Measurements from ENCODE around the gene TTLL10. TPM values are rescaled to one million over a fixed set of nuclear protein-coding genes. Genes with fewer than 3 reads are reported as not detected.

The TTLL10 gene
- total RNA-seq, 4 donors from 2014 or later, result 0.40 to 0.48 TPM; not detected in 2

DNA sequence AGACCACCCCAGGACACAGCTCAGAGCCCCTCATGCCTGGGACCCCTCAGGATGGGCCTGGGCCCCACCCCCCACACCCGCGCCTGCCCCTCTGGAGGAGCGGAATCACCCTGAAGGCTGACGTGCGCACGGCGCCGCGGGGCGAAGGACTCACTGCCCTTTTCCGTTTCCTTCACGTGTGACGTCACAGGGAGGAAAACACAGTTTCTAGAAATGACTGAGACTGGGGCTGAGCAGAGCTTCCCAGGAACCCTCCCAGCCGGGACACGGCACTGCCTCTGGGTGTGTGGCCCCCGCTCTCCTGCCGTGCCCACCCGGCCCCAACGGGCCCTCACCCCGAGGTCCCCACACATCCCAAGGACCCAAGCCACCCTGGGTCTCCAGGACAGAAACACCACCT is 45.7 kb downstream of the TTLL10 start:
- Histone ChIP-seq H3K4me1 (peaks cover 0 to 7% (median 4%) of the 10 kb centered on the region in 4 donors), H3K27ac (no peak overlapping the region), H3K27me3 (no peaks in the 10 kb centered on the region), H3K9me3 (no peaks in the 10 kb centered on the region), H3K4me3 (no peak overlapping the region), H3K36me3 (peaks cover 0 to 50% (median 13%) of the 10 kb centered on the region in 4 donors)
- no peak for DNase-seq
- intact Hi-C loops (cut with DNase I; ENCODE audit: low total_unique reads) (no loop called here), in situ Hi-C loops (cut with MboI; ENCODE audit: low pct_ligation_motif_present in 1 of 4, low pct_unique_long_range_greater_than_20kb in 1 of 4, low sequenced_read_pairs in 3 of 4) (no loop called here)
- WGBS, 2 donors (ENCODE audit: low coverage in 1 of 2), result 89% methylated on average over 20 of the region's 20 CpGs; no CpG with 5 or more reads in 1 of the 2 donors
- TF ChIP-seq, protein P1, sequence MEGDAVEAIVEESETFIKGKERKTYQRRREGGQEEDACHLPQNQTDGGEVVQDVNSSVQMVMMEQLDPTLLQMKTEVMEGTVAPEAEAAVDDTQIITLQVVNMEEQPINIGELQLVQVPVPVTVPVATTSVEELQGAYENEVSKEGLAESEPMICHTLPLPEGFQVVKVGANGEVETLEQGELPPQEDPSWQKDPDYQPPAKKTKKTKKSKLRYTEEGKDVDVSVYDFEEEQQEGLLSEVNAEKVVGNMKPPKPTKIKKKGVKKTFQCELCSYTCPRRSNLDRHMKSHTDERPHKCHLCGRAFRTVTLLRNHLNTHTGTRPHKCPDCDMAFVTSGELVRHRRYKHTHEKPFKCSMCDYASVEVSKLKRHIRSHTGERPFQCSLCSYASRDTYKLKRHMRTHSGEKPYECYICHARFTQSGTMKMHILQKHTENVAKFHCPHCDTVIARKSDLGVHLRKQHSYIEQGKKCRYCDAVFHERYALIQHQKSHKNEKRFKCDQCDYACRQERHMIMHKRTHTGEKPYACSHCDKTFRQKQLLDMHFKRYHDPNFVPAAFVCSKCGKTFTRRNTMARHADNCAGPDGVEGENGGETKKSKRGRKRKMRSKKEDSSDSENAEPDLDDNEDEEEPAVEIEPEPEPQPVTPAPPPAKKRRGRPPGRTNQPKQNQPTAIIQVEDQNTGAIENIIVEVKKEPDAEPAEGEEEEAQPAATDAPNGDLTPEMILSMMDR (IDR thresholded peaks at IDR 0.05), result no peak
- no peak for TF ChIP-seq POLR2A (IDR thresholded peaks at IDR 0.05)

DNA sequence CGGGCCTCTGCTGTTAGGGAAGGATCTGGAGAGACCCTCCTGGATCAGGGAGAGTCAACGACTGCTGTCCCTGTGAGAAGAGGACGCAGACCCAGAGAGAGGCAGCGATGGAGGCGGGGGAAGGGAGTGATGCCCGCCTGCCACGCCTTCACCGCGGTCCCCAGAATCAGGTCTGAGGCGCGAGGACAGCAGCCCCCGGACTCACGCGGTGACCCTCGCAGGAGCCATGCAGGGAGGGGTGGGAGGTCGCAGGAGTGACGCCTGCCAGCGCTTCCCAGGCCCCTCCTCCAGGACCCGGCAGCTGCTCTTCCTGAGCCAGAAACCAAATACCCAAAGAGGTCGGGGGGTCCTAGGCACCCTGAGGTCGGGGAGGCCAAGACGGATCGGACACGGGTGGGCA is 46.5 kb downstream of the TTLL10 start:
- H3K9me3 ChIP-seq, result no peaks in the 10 kb centered on the region
- peaks cover 0 to 50% (median 13%) of the 10 kb centered on the region in 4 donors for H3K36me3 ChIP-seq
- TF ChIP-seq POLR2AphosphoS5 (IDR thresholded peaks at IDR 0.05) (no peak), EP300 (IDR thresholded peaks at IDR 0.05; ENCODE audit: low read depth) (no peak), POLR2A (IDR thresholded peaks at IDR 0.05) (no peak)
- TF ChIP-seq, protein P1 (IDR thresholded peaks at IDR 0.05), result no peak
- DNase-seq, result no peak
- peaks cover 0 to 6% (median under 1%) of the 10 kb centered on the region in 4 donors for H3K4me1 ChIP-seq
- no peaks in the 10 kb centered on the region for H3K27me3 ChIP-seq
- no peak overlapping the region for H3K27ac ChIP-seq
- 91 to 100% methylated on average over 1 to 23 of the region's 24 CpGs for WGBS, 2 donors (ENCODE audit: low coverage in 1 of 2)
- in situ Hi-C loops (cut with MboI; ENCODE audit: low pct_ligation_motif_present in 1 of 4, low pct_unique_long_range_greater_than_20kb in 1 of 4, low sequenced_read_pairs in 3 of 4) (no loop called here), intact Hi-C loops (cut with DNase I; ENCODE audit: low total_unique reads) (loop anchor here (10.0 kb wide), 1 partner anchor 65 kb away; no protein-coding TSS in a partner anchor)
- H3K4me3 ChIP-seq, result no peak overlapping the region

DNA sequence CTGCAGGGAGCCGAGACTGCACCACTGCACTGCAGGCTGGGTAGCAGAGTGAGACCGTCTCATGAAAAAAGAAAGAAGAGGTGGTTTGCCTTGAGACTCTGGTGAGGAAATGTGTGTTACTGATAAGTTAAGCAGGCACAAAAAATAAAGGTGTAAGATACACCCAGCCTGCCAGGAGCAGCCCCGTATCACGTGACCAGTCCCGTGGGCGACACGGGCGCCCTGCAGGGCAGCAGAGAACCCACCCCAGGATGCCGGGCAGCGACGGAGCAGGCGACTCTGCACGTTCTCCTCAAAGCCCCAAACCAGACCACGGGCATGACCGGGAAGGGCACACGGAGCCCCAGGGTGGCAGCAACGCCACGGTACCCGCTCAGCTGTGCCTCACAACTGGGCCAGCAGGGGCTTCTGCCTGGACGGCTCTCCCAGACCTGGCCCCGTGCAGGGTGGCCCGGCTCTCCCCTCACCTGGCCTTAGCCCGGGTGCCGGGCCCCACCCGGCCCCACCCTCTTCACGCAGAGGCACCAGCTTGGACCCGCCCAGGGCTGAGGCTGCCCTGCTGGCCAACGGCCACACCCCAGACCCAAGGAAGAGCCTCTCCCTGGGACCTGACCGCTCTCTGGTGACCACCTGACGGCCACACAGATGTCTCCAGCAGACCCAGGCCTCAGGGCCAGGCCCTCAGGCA is 48.4 kb downstream of the TTLL10 start:
- Histone ChIP-seq H3K36me3 (peaks cover 0 to 51% (median 9%) of the 10 kb centered on the region in 4 donors), H3K27me3 (no peaks in the 10 kb centered on the region), H3K27ac (peak overlapping the region in 1 of 4 donors; percentile 39), H3K9me3 (no peaks in the 10 kb centered on the region), H3K4me3 (no peak overlapping the region), H3K4me1 (peaks cover 0 to 6% (median 0%) of the 10 kb centered on the region in 4 donors)
- WGBS, 2 donors (ENCODE audit: low coverage in 1 of 2), result 74 to 95% methylated on average over 7 to 24 of the region's 30 CpGs
- in situ Hi-C loops (cut with MboI; ENCODE audit: low pct_ligation_motif_present in 1 of 4, low pct_unique_long_range_greater_than_20kb in 1 of 4, low sequenced_read_pairs in 3 of 4) (no loop called here), intact Hi-C loops (cut with DNase I; ENCODE audit: low total_unique reads) (loop anchor here (10.0 kb wide), 1 partner anchor 67 kb away; no protein-coding TSS in a partner anchor)
- TF ChIP-seq, protein P1 (IDR thresholded peaks at IDR 0.05), result no peak
- TF ChIP-seq POLR2AphosphoS5 (IDR thresholded peaks at IDR 0.05) (no peak), EP300 (IDR thresholded peaks at IDR 0.05; ENCODE audit: low read depth) (no peak), POLR2A (IDR thresholded peaks at IDR 0.05) (no peak)
- DNase-seq, result peak; percentile 44

DNA sequence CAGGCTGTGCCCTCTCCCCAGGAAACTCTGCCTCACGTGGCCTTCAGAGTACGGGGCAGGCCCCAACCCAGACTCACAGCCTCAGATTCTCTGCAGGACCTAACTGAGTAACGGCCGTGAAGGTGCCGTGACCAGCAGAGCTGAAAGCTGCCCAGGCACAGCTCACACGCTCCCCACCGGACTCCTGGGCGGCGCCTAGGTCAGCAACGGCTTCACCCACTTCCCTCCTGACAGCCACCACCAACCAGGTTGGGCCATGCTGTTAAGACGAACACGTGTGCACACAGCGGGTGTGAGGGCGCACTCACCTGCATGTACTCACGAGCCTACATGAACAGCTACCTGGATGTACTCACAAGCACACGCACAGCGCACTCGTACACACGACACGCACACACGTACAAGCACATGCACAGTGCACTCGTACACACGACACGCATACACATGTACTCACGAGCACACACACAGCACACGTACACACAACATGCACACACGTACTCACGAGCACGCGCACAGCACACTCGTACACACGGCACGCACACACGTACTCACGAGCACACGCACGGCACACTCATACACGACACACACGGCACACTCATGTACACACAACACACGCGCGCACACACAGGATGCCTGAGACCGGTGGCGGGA is 49.0 kb downstream of the TTLL10 start:
- in situ Hi-C loops (cut with MboI; ENCODE audit: low pct_ligation_motif_present in 1 of 4, low pct_unique_long_range_greater_than_20kb in 1 of 4, low sequenced_read_pairs in 3 of 4) (no loop called here), intact Hi-C loops (cut with DNase I; ENCODE audit: low total_unique reads) (loop anchor here (10.0 kb wide), 1 partner anchor 68 kb away; no protein-coding TSS in a partner anchor)
- no peaks in the 10 kb centered on the region for H3K9me3 ChIP-seq
- H3K4me1 ChIP-seq, result peaks cover 0 to 6% (median 0%) of the 10 kb centered on the region in 4 donors
- TF ChIP-seq, protein P1 (IDR thresholded peaks at IDR 0.05), result no peak
- TF ChIP-seq EP300 (IDR thresholded peaks at IDR 0.05; ENCODE audit: low read depth), result no peak
- no peak for TF ChIP-seq POLR2AphosphoS5 (IDR thresholded peaks at IDR 0.05)
- TF ChIP-seq POLR2A (IDR thresholded peaks at IDR 0.05), result no peak
- no peaks in the 10 kb centered on the region for H3K27me3 ChIP-seq
- H3K36me3 ChIP-seq, result peaks cover 0 to 46% (median 9%) of the 10 kb centered on the region in 4 donors
- no peak for DNase-seq
- H3K27ac ChIP-seq, result peak overlapping the region in 1 of 4 donors; percentile 39
- WGBS, 2 donors (ENCODE audit: low coverage in 1 of 2), result 90% methylated on average over 43 of the region's 44 CpGs; no CpG with 5 or more reads in 1 of the 2 donors
- no peak overlapping the region for H3K4me3 ChIP-seq

All from transverse colon (tissue), 4 donors.